Ishikawa (cell line): ENCODE results near the gene GPR87.
A peak's percentile ranks its signal among the peaks of the same experiment; 100 is the strongest.

Source experiments
- CEBPB ChIP-seq: IDR thresholded peaks from 2 replicates; pipeline ENCODE4 v1.6.1; 2012
- CREB1 ChIP-seq: IDR thresholded peaks from 2 replicates; pipeline ENCODE4 v1.6.1; 2012; ENCODE audit warnings: low read depth
- EGR1 ChIP-seq: IDR thresholded peaks from 2 replicates; pipeline ENCODE4 v1.6.1; 2012
- EP300 ChIP-seq: IDR thresholded peaks from 2 replicates; pipeline ENCODE4 v1.6.1; 2012; ENCODE audit warnings: borderline replicate concordance
- FOXM1 ChIP-seq: IDR thresholded peaks from 2 replicates; pipeline ENCODE4 v1.6.1; 2012; ENCODE audit warnings: low read depth, borderline replicate concordance
- NFIC ChIP-seq: IDR thresholded peaks from 2 replicates; pipeline ENCODE4 v1.6.1; 2012
- RAD21 ChIP-seq: IDR thresholded peaks from 2 replicates; pipeline ENCODE4 v1.6.1; 2012; ENCODE audit warnings: low read depth
- REST ChIP-seq: IDR thresholded peaks from 2 replicates; pipeline ENCODE4 v1.6.1; 2012; ENCODE audit warnings: low read depth, mild to moderate bottlenecking
- TAF1 ChIP-seq: IDR thresholded peaks from 2 replicates; pipeline ENCODE4 v1.6.1; 2012; ENCODE audit warnings: low read depth, mild to moderate bottlenecking
- TCF12 ChIP-seq: IDR thresholded peaks from 2 replicates; pipeline ENCODE4 v1.6.1; 2012; ENCODE audit warnings: low read depth
- TEAD4 ChIP-seq: IDR thresholded peaks from 2 replicates; pipeline ENCODE4 v1.6.1; 2012
- USF1 ChIP-seq: IDR thresholded peaks from 2 replicates; pipeline ENCODE4 v1.6.1; 2012
- YY1 ChIP-seq: IDR thresholded peaks from 2 replicates; pipeline ENCODE4 v1.6.1; 2012; ENCODE audit warnings: low read depth
- ZBTB7A ChIP-seq: IDR thresholded peaks from 2 replicates; pipeline ENCODE4 v1.6.1; 2012; ENCODE audit warnings: low read depth

GPR87 gene

GRCh38 chr3:151328298-151328995 lies 11.8 kb upstream of the GPR87 start:
- no peak for TF ChIP-seq REST
- no peak for TF ChIP-seq YY1
- TF ChIP-seq CEBPB, result no peak

- TF ChIP-seq TEAD4 (no peak), REST (no peak), RAD21 (peak; percentile 39), TCF12 (no peak), CEBPB (no peak), ZBTB7A (no peak), YY1 (no peak), USF1 (no peak)
Observed at GRCh38 chr3:151327571-151328198, 11.1 kb upstream of the GPR87 start.

GRCh38 chr3:151322511-151322910 lies 5.9 kb upstream of the GPR87 start:
- TF ChIP-seq TEAD4 (no peak), FOXM1 (no peak), NFIC (no peak), TCF12 (no peak), YY1 (no peak), RAD21 (no peak), CREB1 (no peak), ZBTB7A (no peak), EGR1 (no peak)

GRCh38 chr3:151321526-151321925 lies 4.9 kb upstream of the GPR87 start:
- TF ChIP-seq CEBPB, result no peak
- TF ChIP-seq FOXM1, result no peak
- TF ChIP-seq TAF1, result no peak
- no peak for TF ChIP-seq USF1
- no peak for TF ChIP-seq TCF12

GRCh38 chr3:151320131-151320530 lies 3.5 kb upstream of the GPR87 start:
- no peak for TF ChIP-seq TCF12
- TF ChIP-seq CEBPB, result no peak
- TF ChIP-seq RAD21, result no peak

GRCh38 chr3:151319628-151320027 lies 3.0 kb upstream of the GPR87 start:
- TF ChIP-seq USF1, result no peak
- TF ChIP-seq REST, result no peak
- no peak for TF ChIP-seq FOXM1
- no peak for TF ChIP-seq EGR1
- TF ChIP-seq EP300, result no peak
- no peak for TF ChIP-seq NFIC
